Umbilical cord (tissue), 2 donors: ENCODE data around the gene SPATA17. TPM values are rescaled to one million over a fixed set of nuclear protein-coding genes. Genes with fewer than 3 reads are reported as not detected.

Experiments used
- DNase-seq: peaks from one replicate; pipeline ENCODE4 v3.0.0-alpha.2; 2015; ENCODE audit warnings: low spot score
- total RNA-seq: library from RNA; depleted of rRNA; stranded (reverse); fragments of >200 nt; gene quantifications from one replicate; pipeline ENCODE4 v1.2.3, GENCODE V29; 2014; ENCODE audit warnings: low replicate concordance; ENCODE audit not compliant: insufficient read depth

The SPATA17 gene
- total RNA-seq, 1 donor from 2014 or later: 20.9 TPM

DNA sequence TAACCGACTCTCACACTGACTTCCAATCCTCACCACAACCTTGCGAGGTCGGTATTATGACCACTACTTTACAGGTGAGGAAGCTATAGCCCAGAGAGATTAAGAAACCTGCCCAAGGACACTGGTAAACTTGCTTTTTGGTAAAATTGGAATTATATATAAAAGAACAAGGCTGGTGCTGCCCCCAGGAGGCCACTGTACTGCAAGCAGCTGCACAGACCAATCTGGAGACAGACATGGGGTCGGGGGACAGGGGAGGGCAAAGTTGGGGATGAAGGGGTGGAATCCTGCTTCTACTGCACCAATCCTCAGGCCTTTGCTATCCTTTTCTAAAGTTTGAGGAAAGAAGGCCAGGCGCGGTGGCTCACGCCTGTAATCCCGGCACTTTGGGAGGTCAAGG lies 280.8 kb downstream of the SPATA17 start:
- no peak for DNase-seq

DNA sequence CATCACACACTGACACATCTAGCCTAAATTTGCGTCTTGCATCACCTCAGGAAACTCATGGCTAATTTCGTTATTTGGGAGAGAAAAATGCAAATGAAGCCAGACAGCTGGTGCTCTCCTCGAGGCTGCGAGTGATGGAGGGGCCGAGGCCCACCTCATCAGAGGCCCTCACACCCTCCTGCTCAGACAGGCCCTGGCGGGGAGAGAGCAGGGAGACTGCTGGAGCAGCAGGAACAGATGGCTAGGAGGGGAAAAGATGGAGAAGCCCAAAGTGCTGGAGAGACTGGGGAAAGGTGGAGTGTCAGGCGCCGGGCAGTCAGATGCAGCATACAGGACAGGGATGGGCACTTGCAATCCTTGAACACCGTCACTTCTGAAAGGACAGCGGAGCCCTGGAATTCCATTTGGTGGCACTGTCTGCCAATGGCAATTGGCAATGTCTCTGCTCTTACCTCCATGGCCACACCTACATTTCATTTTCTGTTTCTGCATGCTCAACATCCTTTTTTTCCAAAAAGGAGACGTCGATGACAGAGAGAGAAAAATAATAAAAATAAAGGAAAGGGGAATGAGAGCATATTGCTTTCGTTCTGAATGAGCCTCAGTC lies 286.2 kb downstream of the SPATA17 start:
- DNase-seq: no peak

DNA sequence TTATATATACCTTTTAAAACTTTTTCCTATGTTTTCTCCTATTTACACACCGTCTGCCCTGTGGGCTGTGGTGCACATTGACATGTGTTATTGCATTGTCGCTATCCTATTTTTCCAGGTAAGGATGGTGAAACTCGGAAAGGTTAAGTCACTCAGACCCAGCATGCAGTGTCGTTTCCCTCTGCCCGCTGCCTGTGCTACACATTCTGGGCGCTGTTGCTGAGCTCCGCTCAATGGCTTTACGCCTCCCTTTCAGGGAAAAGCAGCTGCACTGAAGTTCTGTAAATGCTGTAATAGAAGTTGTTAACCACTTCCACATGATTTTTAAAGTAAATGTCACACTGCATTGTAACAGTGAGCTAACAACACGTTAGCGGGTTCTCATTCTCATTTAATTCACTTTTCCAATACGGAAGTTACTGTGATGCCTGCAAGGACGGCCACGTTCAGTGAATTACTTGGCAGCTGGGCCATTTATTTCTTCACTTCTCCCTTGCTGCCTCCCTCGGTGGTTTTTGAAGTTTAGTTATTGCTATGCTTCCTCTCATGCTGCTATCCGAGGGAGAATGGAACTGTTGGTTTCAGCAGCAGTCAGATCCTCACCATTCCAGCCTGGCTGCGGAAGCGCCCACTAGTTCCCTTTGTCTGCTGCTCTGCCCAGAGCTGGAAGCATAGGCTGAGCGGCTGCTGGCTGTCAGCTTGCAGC lies 288.7 kb downstream of the SPATA17 start:
- no peak for DNase-seq

Other genes with a start within 250 kb of the SPATA17 start
- gene GPATCH2, start 254 bp upstream of the SPATA17 start, total RNA-seq: 24.6 TPM